Ishikawa (cell line): Measurements from ENCODE around the gene UTF1.

Experiments used
- CEBPB ChIP-seq: IDR thresholded peaks from 2 replicates; pipeline ENCODE4 v1.6.1; 2012
- CREB1 ChIP-seq: IDR thresholded peaks from 2 replicates; pipeline ENCODE4 v1.6.1; 2012; ENCODE audit warnings: low read depth
- EGR1 ChIP-seq: IDR thresholded peaks from 2 replicates; pipeline ENCODE4 v1.6.1; 2012
- EP300 ChIP-seq: IDR thresholded peaks from 2 replicates; pipeline ENCODE4 v1.6.1; 2012; ENCODE audit warnings: borderline replicate concordance
- MAX ChIP-seq: IDR thresholded peaks from 2 replicates; pipeline ENCODE4 v1.6.1; 2012
- NFIC ChIP-seq: IDR thresholded peaks from 2 replicates; pipeline ENCODE4 v1.6.1; 2012
- RAD21 ChIP-seq: IDR thresholded peaks from 2 replicates; pipeline ENCODE4 v1.6.1; 2012; ENCODE audit warnings: low read depth
- REST ChIP-seq: IDR thresholded peaks from 2 replicates; pipeline ENCODE4 v1.6.1; 2012; ENCODE audit warnings: low read depth, mild to moderate bottlenecking
- TAF1 ChIP-seq: IDR thresholded peaks from 2 replicates; pipeline ENCODE4 v1.6.1; 2012; ENCODE audit warnings: low read depth, mild to moderate bottlenecking
- TCF12 ChIP-seq: IDR thresholded peaks from 2 replicates; pipeline ENCODE4 v1.6.1; 2012; ENCODE audit warnings: low read depth
- TEAD4 ChIP-seq: IDR thresholded peaks from 2 replicates; pipeline ENCODE4 v1.6.1; 2012
- YY1 ChIP-seq: IDR thresholded peaks from 2 replicates; pipeline ENCODE4 v1.6.1; 2012; ENCODE audit warnings: low read depth
- ZBTB7A ChIP-seq: IDR thresholded peaks from 2 replicates; pipeline ENCODE4 v1.6.1; 2012; ENCODE audit warnings: low read depth
- TF ChIP-seq, protein P1 (sequence below): IDR thresholded peaks from 2 replicates; pipeline ENCODE4 v1.6.1; 2012

Gene UTF1

GRCh38 chr10:133253361-133253955 lies 23.4 kb downstream of the UTF1 start:
- no peak for TF ChIP-seq TEAD4
- TF ChIP-seq EP300: no peak
- no peak for TF ChIP-seq TAF1
- no peak for TF ChIP-seq REST
- no peak for TF ChIP-seq MAX
- no peak for TF ChIP-seq CREB1
- no peak for TF ChIP-seq CEBPB

GRCh38 chr10:133254421-133255120 lies 24.6 kb downstream of the UTF1 start:
- no peak for TF ChIP-seq TCF12
- TF ChIP-seq YY1: no peak
- no peak for TF ChIP-seq REST
- no peak for TF ChIP-seq CEBPB
- TF ChIP-seq CREB1: no peak
- no peak for TF ChIP-seq ZBTB7A

- TF ChIP-seq YY1 (no peak), RAD21 (no peak), MAX (no peak)
Observed at GRCh38 chr10:133255323-133255722, 25.3 kb downstream of the UTF1 start.

- no peak for TF ChIP-seq TEAD4
- TF ChIP-seq ZBTB7A: no peak
- TF ChIP-seq RAD21: peak; percentile 58
- peak; percentile 67 for TF ChIP-seq MAX
- TF ChIP-seq EGR1: no peak
Observed at GRCh38 chr10:133257489-133258065, 27.6 kb downstream of the UTF1 start.

- peak; percentile 51 for TF ChIP-seq MAX
- no peak for TF ChIP-seq CREB1
- TF ChIP-seq ZBTB7A: peak; percentile 64; the same call in 1 of the 2 replicates
- 0 out of 2 replicates have a peak, but pooled peaks have one; percentile 30 for TF ChIP-seq NFIC
- TF ChIP-seq, protein P1, sequence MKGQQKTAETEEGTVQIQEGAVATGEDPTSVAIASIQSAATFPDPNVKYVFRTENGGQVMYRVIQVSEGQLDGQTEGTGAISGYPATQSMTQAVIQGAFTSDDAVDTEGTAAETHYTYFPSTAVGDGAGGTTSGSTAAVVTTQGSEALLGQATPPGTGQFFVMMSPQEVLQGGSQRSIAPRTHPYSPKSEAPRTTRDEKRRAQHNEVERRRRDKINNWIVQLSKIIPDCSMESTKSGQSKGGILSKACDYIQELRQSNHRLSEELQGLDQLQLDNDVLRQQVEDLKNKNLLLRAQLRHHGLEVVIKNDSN: no peak
Observed at GRCh38 chr10:133258066-133258817, 28.2 kb downstream of the UTF1 start.

DNA sequence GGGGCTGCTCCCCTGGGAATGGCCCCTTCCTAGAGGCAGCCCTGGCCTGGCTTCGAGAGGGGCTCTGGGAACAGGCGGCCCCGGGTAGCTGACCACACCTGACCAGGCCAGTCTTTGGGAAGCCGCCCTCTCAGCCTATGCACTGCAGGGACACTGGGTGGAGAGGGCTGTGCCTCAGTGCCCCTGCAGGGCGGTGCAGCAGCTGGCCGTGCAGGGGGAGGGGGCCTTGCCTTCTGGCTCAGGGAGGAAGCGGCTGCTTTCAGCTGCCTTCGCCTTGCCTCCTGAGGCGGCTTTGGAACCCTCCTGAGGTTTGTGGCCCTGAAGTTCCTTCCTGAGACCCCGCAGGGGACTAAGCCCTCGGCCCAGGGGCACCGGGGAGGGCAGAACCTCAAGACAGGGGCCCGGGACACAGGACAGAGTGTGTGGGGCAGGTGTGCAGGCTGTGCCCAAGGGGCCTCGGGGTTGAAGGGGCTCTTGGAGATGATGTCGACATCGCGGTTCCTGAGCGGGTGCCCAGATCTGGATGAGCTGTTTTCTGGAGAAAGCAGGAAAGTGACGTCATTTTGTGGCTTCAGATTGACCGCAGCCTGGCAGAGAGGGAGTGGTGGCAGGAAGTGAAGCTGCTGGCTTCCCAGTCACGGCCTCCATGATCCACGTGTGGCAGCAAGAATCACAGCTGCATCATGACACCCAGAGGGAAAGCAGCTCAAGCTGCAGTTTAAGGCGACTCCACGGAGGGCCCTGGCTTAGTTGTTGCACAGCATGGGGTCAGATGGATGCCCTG lies 29.0 kb downstream of the UTF1 start:
- TF ChIP-seq MAX (peak; percentile 27; the same call in 1 of the 2 replicates), TCF12 (no peak)
